SK-N-MC (cell line): ENCODE data around the gene DCST2.
"Not testable (repeated sequence)": the region's sequence is repeated elsewhere in the genome, so short reads cannot be mapped to it uniquely, and the experiment has no call there.

Source experiments
- EZH2 ChIP-seq: fragments of 200-600 bp; sonication (generic); IDR thresholded peaks from one replicate; pipeline ENCODE4 v1.6.1; 2017; ENCODE audit warnings: antibody characterized with exemption
- FOXP2 ChIP-seq: optimal IDR thresholded peaks from 2 replicates; pipeline ENCODE3; 2011; ENCODE audit warnings: mild to moderate bottlenecking, moderate library complexity; ENCODE audit not compliant: insufficient read depth; ENCODE audit errors: extremely low read length, control extremely low read depth
- POLR2AphosphoS5 ChIP-seq: IDR thresholded peaks from 2 replicates; pipeline ENCODE4 v1.6.1; 2012; ENCODE audit warnings: mild to moderate bottlenecking, low read depth, low read length, borderline replicate concordance

DNA sequence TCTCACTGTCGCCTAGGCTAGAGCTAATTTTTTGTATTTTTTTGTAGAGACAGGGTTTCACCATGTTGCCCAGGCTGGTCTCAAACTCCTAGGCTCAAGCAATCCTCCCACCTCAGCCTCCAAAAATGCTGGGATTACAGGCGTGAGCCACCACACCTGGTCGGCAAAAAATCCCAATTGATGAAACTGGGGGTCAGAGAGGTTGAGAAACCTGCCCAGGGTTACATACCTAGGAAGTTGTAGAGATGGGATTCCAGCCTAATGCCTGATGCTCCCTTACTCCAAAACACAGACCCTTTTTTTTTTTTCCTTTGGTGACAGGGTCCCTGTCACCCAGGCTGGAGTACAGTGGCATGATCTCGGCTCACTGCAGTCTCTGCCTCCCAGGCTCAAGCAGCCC is 46.8 kb downstream of the DCST2 start:
- TF ChIP-seq EZH2, POLR2AphosphoS5, FOXP2: not testable (repeated sequence)
